ENCODE measurements around the gene FAM20A.

Gene FAM20A

GRCh38 chr17:68544111-68544915 lies 56.9 kb downstream of the FAM20A start:
- no peak for TF ChIP-seq REST (IDR thresholded peaks at IDR 0.05; ENCODE audit: low read depth)
- no peak for TF ChIP-seq NFIC (IDR thresholded peaks at IDR 0.05)
- no peak for TF ChIP-seq RAD21 (IDR thresholded peaks at IDR 0.05; ENCODE audit: low read depth)
- no peak for TF ChIP-seq YY1 (IDR thresholded peaks at IDR 0.05; ENCODE audit: low read depth)
- TF ChIP-seq CEBPB (IDR thresholded peaks at IDR 0.05), result no peak
- no peak for TF ChIP-seq TCF12 (IDR thresholded peaks at IDR 0.05; ENCODE audit: low read depth)
- no peak for TF ChIP-seq TAF1 (IDR thresholded peaks at IDR 0.05; ENCODE audit: low read depth)
- no peak for TF ChIP-seq EGR1 (IDR thresholded peaks at IDR 0.05)
- no peak for TF ChIP-seq EP300 (IDR thresholded peaks at IDR 0.05; ENCODE audit: borderline replicate concordance)
- TF ChIP-seq CREB1 (IDR thresholded peaks at IDR 0.05; ENCODE audit: low read depth), result no peak
- no peak for TF ChIP-seq MAX (IDR thresholded peaks at IDR 0.05)

- TF ChIP-seq RAD21 (IDR thresholded peaks at IDR 0.05; ENCODE audit: low read depth) (no peak), YY1 (IDR thresholded peaks at IDR 0.05; ENCODE audit: low read depth) (no peak), USF1 (IDR thresholded peaks at IDR 0.05) (no peak), NFIC (IDR thresholded peaks at IDR 0.05) (no peak), TAF1 (IDR thresholded peaks at IDR 0.05; ENCODE audit: low read depth) (no peak), MAX (IDR thresholded peaks at IDR 0.05) (no peak), CREB1 (IDR thresholded peaks at IDR 0.05; ENCODE audit: low read depth) (no peak)
Observed at GRCh38 chr17:68542698-68543463, 58.3 kb downstream of the FAM20A start.

GRCh38 chr17:68541816-68542215 lies 59.4 kb downstream of the FAM20A start:
- TF ChIP-seq REST (IDR thresholded peaks at IDR 0.05; ENCODE audit: low read depth), result no peak
- no peak for TF ChIP-seq MAX (IDR thresholded peaks at IDR 0.05)
- TF ChIP-seq ZBTB7A (IDR thresholded peaks at IDR 0.05; ENCODE audit: low read depth), result no peak
- no peak for TF ChIP-seq TAF1 (IDR thresholded peaks at IDR 0.05; ENCODE audit: low read depth)
- no peak for TF ChIP-seq EP300 (IDR thresholded peaks at IDR 0.05; ENCODE audit: borderline replicate concordance)
- TF ChIP-seq CREB1 (IDR thresholded peaks at IDR 0.05; ENCODE audit: low read depth), result no peak
- no peak for TF ChIP-seq NFIC (IDR thresholded peaks at IDR 0.05)
- TF ChIP-seq RAD21 (IDR thresholded peaks at IDR 0.05; ENCODE audit: low read depth), result no peak
- no peak for TF ChIP-seq TEAD4 (IDR thresholded peaks at IDR 0.05)
- TF ChIP-seq FOXM1 (IDR thresholded peaks at IDR 0.05; ENCODE audit: borderline replicate concordance, low read depth), result no peak
- no peak for TF ChIP-seq TCF12 (IDR thresholded peaks at IDR 0.05; ENCODE audit: low read depth)
- no peak for TF ChIP-seq YY1 (IDR thresholded peaks at IDR 0.05; ENCODE audit: low read depth)
- no peak for TF ChIP-seq EGR1 (IDR thresholded peaks at IDR 0.05)
- TF ChIP-seq CEBPB (IDR thresholded peaks at IDR 0.05), result no peak
- TF ChIP-seq USF1 (IDR thresholded peaks at IDR 0.05), result no peak

- no peak for TF ChIP-seq USF1 (IDR thresholded peaks at IDR 0.05)
- no peak for TF ChIP-seq MAX (IDR thresholded peaks at IDR 0.05)
- no peak for TF ChIP-seq EP300 (IDR thresholded peaks at IDR 0.05; ENCODE audit: borderline replicate concordance)
- TF ChIP-seq CEBPB (IDR thresholded peaks at IDR 0.05), result no peak
- no peak for TF ChIP-seq YY1 (IDR thresholded peaks at IDR 0.05; ENCODE audit: low read depth)
- no peak for TF ChIP-seq TAF1 (IDR thresholded peaks at IDR 0.05; ENCODE audit: low read depth)
- TF ChIP-seq RAD21 (IDR thresholded peaks at IDR 0.05; ENCODE audit: low read depth), result no peak
- no peak for TF ChIP-seq ZBTB7A (IDR thresholded peaks at IDR 0.05; ENCODE audit: low read depth)
- TF ChIP-seq CREB1 (IDR thresholded peaks at IDR 0.05; ENCODE audit: low read depth), result no peak
- no peak for TF ChIP-seq FOXM1 (IDR thresholded peaks at IDR 0.05; ENCODE audit: borderline replicate concordance, low read depth)
- TF ChIP-seq TCF12 (IDR thresholded peaks at IDR 0.05; ENCODE audit: low read depth), result no peak
- no peak for TF ChIP-seq TEAD4 (IDR thresholded peaks at IDR 0.05)
- TF ChIP-seq EGR1 (IDR thresholded peaks at IDR 0.05), result no peak
- no peak for TF ChIP-seq REST (IDR thresholded peaks at IDR 0.05; ENCODE audit: low read depth)
- TF ChIP-seq NFIC (IDR thresholded peaks at IDR 0.05), result no peak
Observed at GRCh38 chr17:68540981-68541380, 60.2 kb downstream of the FAM20A start.
